Stimulated activated CD4-positive, alpha-beta T cell treated with anti-CD3 and anti-CD28 coated beads, Interleukin-12 subunit alpha, Interleukin-12 subunit beta, amount 100 ng/mL, for 48 hours (primary cell): ENCODE results near the gene PARD3.

ENCODE experiments used
- DNase-seq, 3 donors: peaks; one replicate each; pipeline ENCODE4 v3.0.0-alpha.2; 2020; ENCODE audit warnings: low read depth in 2 of 3, low spot score in 1 of 3

PARD3 gene

GRCh38 chr10:34116681-34117271 lies 698.3 kb downstream of the PARD3 start:
- no peak for DNase-seq

GRCh38 chr10:34116220-34116641 lies 698.9 kb downstream of the PARD3 start:
- DNase-seq = no peak

GRCh38 chr10:34114914-34115313 lies 700.2 kb downstream of the PARD3 start:
- DNase-seq = no peak

GRCh38 chr10:34113504-34114225 lies 701.4 kb downstream of the PARD3 start:
- no peak for DNase-seq

- no peak for DNase-seq
Measured at GRCh38 chr10:34112171-34112782, 702.8 kb downstream of the PARD3 start.

GRCh38 chr10:34111179-34111578 lies 703.9 kb downstream of the PARD3 start:
- DNase-seq = no peak

- DNase-seq = no peak
Measured at GRCh38 chr10:34109952-34110702, 705.0 kb downstream of the PARD3 start.

- no peak for DNase-seq
Measured at GRCh38 chr10:34109495-34109894, 705.6 kb downstream of the PARD3 start.

- no peak for DNase-seq
Measured at GRCh38 chr10:34107626-34108516, 707.2 kb downstream of the PARD3 start.

- DNase-seq = no peak
Measured at GRCh38 chr10:34106356-34106885, 708.7 kb downstream of the PARD3 start.

GRCh38 chr10:34104829-34105572 lies 710.1 kb downstream of the PARD3 start:
- DNase-seq = no peak

- no peak for DNase-seq
Measured at GRCh38 chr10:34102893-34103506, 712.1 kb downstream of the PARD3 start.

GRCh38 chr10:34102237-34102673 lies 712.8 kb downstream of the PARD3 start:
- DNase-seq = no peak

- no peak for DNase-seq
Measured at GRCh38 chr10:34101001-34101400, 714.1 kb downstream of the PARD3 start.

GRCh38 chr10:34098821-34099567 lies 716.1 kb downstream of the PARD3 start:
- no peak for DNase-seq

GRCh38 chr10:34097682-34098081 lies 717.4 kb downstream of the PARD3 start:
- DNase-seq = no peak

- no peak for DNase-seq
Measured at GRCh38 chr10:34094961-34095360, 720.1 kb downstream of the PARD3 start.

GRCh38 chr10:34094146-34094696 lies 720.9 kb downstream of the PARD3 start:
- DNase-seq = no peak
